ENCODE data around the gene SLCO4C1. TPM values are rescaled to one million over a fixed set of nuclear protein-coding genes. Genes with fewer than 3 reads are reported as not detected.

SLCO4C1 gene
- total RNA-seq, 1 donor from 2014 or later = 0.09 TPM

DNA sequence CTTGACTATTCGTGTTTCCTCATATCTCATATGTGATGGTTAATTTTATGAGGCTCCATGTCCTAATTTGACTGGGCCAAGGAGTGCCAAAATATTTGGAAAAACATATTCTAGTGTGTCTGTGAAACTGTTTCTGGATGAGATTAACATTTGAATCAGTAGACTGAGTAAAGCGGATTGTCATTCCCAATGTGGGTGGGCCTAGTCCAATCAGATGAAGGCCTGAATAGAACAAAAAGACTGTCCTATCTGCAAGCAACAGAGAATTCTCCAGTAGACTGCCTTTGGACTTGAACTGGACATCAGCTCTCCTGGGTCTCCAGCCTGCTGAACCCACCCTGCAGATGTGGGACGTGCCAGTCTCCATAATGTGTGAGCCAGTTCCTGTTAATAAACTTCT is 13.5 kb upstream of the SLCO4C1 start:
- H3K4me3 ChIP-seq = no peak overlapping the region
- no peak overlapping the region for H3K27ac ChIP-seq
- no peaks in the 10 kb centered on the region for H3K36me3 Mint-ChIP-seq
- no peak overlapping the region for H3K4me3 Mint-ChIP-seq
- DNase-seq (ENCODE audit: low spot score) = no peak
- no peak overlapping the region for H3K4me2 ChIP-seq
- no peaks in the 10 kb centered on the region for H3K79me2 ChIP-seq (ENCODE audit: low read depth)
- no peaks in the 10 kb centered on the region for H3K4me1 ChIP-seq
- H3K36me3 ChIP-seq = no peaks in the 10 kb centered on the region
- H4K20me1 ChIP-seq (ENCODE audit: low read depth) = no peaks in the 10 kb centered on the region
- H2AFZ ChIP-seq (replicated peaks) = no peak overlapping the region
- H3K4me1 Mint-ChIP-seq = peaks cover 5% of the 10 kb centered on the region
- H3K9me3 Mint-ChIP-seq = no peaks in the 10 kb centered on the region
- peak overlapping the region; percentile 1 for H3K27ac Mint-ChIP-seq
- H3K9ac ChIP-seq = no peak overlapping the region
- TF ChIP-seq EZH2phosphoT487 (IDR thresholded peaks at IDR 0.05) (no peak), EZH2 (IDR thresholded peaks at IDR 0.05) (no peak)
- TF ChIP-seq, protein P1, sequence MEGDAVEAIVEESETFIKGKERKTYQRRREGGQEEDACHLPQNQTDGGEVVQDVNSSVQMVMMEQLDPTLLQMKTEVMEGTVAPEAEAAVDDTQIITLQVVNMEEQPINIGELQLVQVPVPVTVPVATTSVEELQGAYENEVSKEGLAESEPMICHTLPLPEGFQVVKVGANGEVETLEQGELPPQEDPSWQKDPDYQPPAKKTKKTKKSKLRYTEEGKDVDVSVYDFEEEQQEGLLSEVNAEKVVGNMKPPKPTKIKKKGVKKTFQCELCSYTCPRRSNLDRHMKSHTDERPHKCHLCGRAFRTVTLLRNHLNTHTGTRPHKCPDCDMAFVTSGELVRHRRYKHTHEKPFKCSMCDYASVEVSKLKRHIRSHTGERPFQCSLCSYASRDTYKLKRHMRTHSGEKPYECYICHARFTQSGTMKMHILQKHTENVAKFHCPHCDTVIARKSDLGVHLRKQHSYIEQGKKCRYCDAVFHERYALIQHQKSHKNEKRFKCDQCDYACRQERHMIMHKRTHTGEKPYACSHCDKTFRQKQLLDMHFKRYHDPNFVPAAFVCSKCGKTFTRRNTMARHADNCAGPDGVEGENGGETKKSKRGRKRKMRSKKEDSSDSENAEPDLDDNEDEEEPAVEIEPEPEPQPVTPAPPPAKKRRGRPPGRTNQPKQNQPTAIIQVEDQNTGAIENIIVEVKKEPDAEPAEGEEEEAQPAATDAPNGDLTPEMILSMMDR (IDR thresholded peaks at IDR 0.05) = no peak
- H3K9me3 ChIP-seq (ENCODE audit: low read depth) = no peaks in the 10 kb centered on the region
- no peaks in the 10 kb centered on the region for H3K27me3 ChIP-seq
- no peaks in the 10 kb centered on the region for H3K27me3 Mint-ChIP-seq (ENCODE audit: insufficient read depth, low read depth)
- no peaks in the 10 kb centered on the region for H3F3A ChIP-seq (ENCODE audit: low read depth)

DNA sequence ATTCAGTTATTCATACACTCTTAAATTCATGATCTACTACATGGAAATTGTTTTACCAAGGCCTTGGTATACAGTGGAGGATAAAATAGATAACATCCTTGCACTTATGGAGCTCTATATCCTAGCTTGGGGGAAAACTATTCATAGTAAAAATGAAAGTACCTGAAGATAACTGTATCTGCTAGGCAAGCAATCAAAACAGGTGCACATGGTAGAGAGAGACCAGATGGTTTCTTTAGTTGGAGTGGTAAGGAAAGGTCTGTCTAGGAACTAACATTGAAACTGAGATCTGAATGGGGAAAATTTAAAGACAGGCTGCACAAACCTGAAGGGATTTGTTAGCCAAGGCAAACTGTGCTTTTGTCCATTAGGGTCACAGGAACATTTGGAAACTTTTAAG is 11.1 kb upstream of the SLCO4C1 start:
- Histone ChIP-seq H3K9ac (no peak overlapping the region), H3K4me2 (no peak overlapping the region), H2AFZ (replicated peaks) (no peak overlapping the region), H3K79me2 (ENCODE audit: low read depth) (no peaks in the 10 kb centered on the region), H3K27ac (no peak overlapping the region), H3K4me1 (no peaks in the 10 kb centered on the region), H3F3A (ENCODE audit: low read depth) (no peaks in the 10 kb centered on the region), H3K4me3 (no peak overlapping the region), H3K27me3 (no peaks in the 10 kb centered on the region), H4K20me1 (ENCODE audit: low read depth) (no peaks in the 10 kb centered on the region), H3K36me3 (no peaks in the 10 kb centered on the region), H3K9me3 (ENCODE audit: low read depth) (no peaks in the 10 kb centered on the region)
- no peak overlapping the region for H3K27ac Mint-ChIP-seq
- H3K9me3 Mint-ChIP-seq = no peaks in the 10 kb centered on the region
- no peak overlapping the region for H3K4me3 Mint-ChIP-seq
- no peak for DNase-seq (ENCODE audit: low spot score)
- H3K27me3 Mint-ChIP-seq (ENCODE audit: insufficient read depth, low read depth) = no peaks in the 10 kb centered on the region
- H3K4me1 Mint-ChIP-seq = no peaks in the 10 kb centered on the region
- no peaks in the 10 kb centered on the region for H3K36me3 Mint-ChIP-seq
- TF ChIP-seq EZH2 (IDR thresholded peaks at IDR 0.05) = no peak
- TF ChIP-seq, protein P1 (IDR thresholded peaks at IDR 0.05) = no peak

DNA sequence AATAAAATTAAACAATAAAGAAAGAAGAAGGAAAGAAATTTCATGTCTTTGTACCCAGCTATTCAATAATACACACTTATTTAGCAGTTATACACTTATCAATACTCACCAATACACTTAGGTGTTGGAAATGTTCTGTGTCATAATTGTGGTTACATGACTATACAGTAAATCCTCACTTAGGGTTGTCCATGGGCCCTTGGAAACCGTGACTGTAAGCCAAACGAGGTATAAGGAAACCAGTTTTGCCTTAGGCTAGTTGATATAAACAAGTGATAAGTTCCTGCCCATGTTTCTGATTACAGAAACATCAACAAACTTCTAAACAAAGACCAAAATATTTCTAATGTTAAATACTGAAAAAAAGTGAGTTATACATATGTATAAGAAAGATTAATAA is 10.0 kb upstream of the SLCO4C1 start:
- no peak for DNase-seq (ENCODE audit: low spot score)
- Histone ChIP-seq H3K9ac (no peak overlapping the region), H3K79me2 (ENCODE audit: low read depth) (no peaks in the 10 kb centered on the region), H3K9me3 (ENCODE audit: low read depth) (no peaks in the 10 kb centered on the region), H3K36me3 (no peaks in the 10 kb centered on the region), H3K27ac (no peak overlapping the region), H2AFZ (replicated peaks) (no peak overlapping the region), H3K4me2 (no peak overlapping the region), H3F3A (ENCODE audit: low read depth) (no peaks in the 10 kb centered on the region), H3K4me1 (no peaks in the 10 kb centered on the region), H3K4me3 (no peak overlapping the region), H4K20me1 (ENCODE audit: low read depth) (no peaks in the 10 kb centered on the region), H3K27me3 (no peaks in the 10 kb centered on the region)
- no peaks in the 10 kb centered on the region for H3K9me3 Mint-ChIP-seq
- no peak overlapping the region for H3K27ac Mint-ChIP-seq
- no peaks in the 10 kb centered on the region for H3K36me3 Mint-ChIP-seq
- TF ChIP-seq, protein P1 (IDR thresholded peaks at IDR 0.05) = no peak
- TF ChIP-seq EZH2phosphoT487 (IDR thresholded peaks at IDR 0.05) (no peak), EZH2 (IDR thresholded peaks at IDR 0.05) (no peak)
- H3K27me3 Mint-ChIP-seq (ENCODE audit: insufficient read depth, low read depth) = no peaks in the 10 kb centered on the region
- H3K4me1 Mint-ChIP-seq = no peaks in the 10 kb centered on the region
- no peak overlapping the region for H3K4me3 Mint-ChIP-seq
